Tibial nerve (tissue), 3 donors: Measurements from ENCODE around the gene CCDC175.

Experiments used
- CTCF ChIP-seq, 5 experiments: fragments of 200-600 bp in 3 of 5; fragments of 450-650 bp in 2 of 5; sonication (generic) in 3 of 5; IDR thresholded peaks; one replicate each; pipeline ENCODE4 v1.5.1; 2016 to 2019; ENCODE audit warnings: antibody characterized with exemption in 5 of 5, mild to moderate bottlenecking in 3 of 5, moderate library complexity in 2 of 5
- POLR2A ChIP-seq, 2 donors: fragments of 450-650 bp; IDR thresholded peaks; one replicate each; pipeline ENCODE4 v1.6.1; 2017; ENCODE audit warnings: antibody characterized with exemption in 2 of 2, mild to moderate bottlenecking in 2 of 2, moderate library complexity in 2 of 2

GRCh38 chr14:59564366-59564765, 12.2 kb downstream of the CCDC175 start:
- no peak for TF ChIP-seq POLR2A (IDR thresholded peaks at IDR 0.05)
- TF ChIP-seq CTCF (IDR thresholded peaks at IDR 0.05): no peak
